ENCODE results near the gene SLC9A9.

SLC9A9 gene

DNA sequence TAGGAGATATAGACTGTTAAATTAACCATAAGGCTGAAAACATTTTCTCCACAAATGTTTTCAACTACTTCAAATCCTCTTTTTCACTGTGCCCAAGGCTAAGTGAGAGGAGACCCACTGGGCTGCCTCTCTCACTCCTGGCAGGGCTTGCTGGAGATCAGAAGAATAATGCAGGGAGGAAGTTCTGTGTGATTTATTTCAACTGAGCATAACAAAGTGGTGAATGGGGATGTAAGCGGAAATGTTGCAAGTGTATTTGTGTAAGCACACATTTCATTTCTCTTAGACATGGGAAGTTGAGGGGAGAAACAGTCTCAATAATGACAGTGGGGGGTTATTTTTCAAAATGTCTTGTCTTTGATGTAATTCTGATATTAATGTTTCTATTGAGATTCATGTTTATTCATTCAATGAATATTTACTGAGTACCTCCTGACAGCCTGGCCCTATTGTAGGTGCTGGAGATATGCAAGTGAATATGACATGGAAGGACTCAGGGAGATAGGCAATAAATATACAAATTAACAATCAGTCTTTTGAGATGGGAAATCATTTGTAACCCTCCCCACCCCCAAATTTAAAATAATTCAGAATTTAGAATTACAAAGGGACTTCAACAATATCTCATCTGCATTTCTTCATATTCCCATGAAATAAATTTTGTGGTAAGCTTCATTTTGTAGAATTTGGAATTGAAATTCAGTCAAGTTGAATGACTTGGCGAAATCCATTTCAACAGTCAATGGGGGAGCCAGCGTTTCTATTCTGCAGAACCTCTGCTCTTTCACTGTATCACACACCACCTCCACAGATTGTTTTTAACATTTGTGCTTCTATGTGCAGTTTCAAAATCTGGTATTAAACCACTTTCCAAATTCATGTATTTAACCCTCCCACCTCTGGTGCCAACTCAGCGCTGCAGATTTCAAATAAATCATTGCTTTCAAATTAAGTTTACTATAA is 247.2 kb downstream of the SLC9A9 start:
- DNase-seq (ENCODE audit: low read depth) = no peak

DNA sequence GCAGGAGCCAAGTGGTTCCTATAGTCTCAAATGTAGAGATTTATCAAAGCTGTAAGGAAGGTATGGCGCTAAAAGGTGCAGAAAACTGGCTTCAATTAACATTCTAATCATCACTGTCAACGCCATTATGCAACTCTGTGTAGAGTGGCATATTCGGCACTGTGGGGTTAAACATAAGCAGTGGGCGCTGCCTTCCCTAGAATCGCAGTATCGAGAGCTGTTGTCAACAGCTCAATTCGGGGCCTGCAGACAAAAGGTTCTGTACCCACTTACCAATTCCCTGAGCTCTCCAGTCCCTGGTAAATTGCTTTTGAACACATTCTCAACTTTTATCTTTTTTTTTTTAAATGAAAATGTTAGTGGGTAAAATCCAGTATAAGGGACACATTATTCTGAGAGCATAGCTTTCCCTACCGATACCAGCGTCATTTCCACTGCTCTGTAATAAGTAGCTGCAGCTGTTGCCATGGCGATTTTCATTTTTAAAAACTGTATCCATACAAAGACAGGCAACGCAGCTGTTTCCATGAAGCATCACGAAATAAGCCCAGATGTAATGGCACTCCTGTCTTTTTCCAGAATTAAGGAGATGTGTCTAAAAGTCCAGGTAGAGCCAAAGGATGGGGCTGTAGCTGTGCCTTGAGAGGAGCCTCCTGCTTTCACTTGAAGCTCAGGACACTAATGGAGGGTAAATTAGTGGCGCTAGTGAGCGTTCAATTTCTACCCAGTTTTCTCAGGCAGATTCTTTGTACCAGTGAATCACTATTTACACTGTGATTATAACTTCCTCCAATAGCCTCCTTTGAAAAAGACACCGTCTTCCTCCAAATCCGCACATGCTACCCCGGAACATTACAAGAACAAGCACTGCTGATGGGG is 250.3 kb downstream of the SLC9A9 start:
- TF ChIP-seq, protein P1, sequence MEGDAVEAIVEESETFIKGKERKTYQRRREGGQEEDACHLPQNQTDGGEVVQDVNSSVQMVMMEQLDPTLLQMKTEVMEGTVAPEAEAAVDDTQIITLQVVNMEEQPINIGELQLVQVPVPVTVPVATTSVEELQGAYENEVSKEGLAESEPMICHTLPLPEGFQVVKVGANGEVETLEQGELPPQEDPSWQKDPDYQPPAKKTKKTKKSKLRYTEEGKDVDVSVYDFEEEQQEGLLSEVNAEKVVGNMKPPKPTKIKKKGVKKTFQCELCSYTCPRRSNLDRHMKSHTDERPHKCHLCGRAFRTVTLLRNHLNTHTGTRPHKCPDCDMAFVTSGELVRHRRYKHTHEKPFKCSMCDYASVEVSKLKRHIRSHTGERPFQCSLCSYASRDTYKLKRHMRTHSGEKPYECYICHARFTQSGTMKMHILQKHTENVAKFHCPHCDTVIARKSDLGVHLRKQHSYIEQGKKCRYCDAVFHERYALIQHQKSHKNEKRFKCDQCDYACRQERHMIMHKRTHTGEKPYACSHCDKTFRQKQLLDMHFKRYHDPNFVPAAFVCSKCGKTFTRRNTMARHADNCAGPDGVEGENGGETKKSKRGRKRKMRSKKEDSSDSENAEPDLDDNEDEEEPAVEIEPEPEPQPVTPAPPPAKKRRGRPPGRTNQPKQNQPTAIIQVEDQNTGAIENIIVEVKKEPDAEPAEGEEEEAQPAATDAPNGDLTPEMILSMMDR (IDR thresholded peaks at IDR 0.05; ENCODE audit: control insufficient read depth, insufficient read depth, low read depth, low read length, missing control alignments) = no peak
- H3K4me3 ChIP-seq (ENCODE audit: control insufficient read depth, low read depth, low read length) = no peak overlapping the region
- no peak for DNase-seq (ENCODE audit: low read depth)

More for the DNA sequence above, 247.2 kb downstream of the SLC9A9 start:
- H3K4me3 ChIP-seq (ENCODE audit: control insufficient read depth, low read depth, low read length) = no peak overlapping the region
- TF ChIP-seq, protein P1 (IDR thresholded peaks at IDR 0.05; ENCODE audit: control insufficient read depth, insufficient read depth, low read depth, low read length, missing control alignments) = no peak

DNA sequence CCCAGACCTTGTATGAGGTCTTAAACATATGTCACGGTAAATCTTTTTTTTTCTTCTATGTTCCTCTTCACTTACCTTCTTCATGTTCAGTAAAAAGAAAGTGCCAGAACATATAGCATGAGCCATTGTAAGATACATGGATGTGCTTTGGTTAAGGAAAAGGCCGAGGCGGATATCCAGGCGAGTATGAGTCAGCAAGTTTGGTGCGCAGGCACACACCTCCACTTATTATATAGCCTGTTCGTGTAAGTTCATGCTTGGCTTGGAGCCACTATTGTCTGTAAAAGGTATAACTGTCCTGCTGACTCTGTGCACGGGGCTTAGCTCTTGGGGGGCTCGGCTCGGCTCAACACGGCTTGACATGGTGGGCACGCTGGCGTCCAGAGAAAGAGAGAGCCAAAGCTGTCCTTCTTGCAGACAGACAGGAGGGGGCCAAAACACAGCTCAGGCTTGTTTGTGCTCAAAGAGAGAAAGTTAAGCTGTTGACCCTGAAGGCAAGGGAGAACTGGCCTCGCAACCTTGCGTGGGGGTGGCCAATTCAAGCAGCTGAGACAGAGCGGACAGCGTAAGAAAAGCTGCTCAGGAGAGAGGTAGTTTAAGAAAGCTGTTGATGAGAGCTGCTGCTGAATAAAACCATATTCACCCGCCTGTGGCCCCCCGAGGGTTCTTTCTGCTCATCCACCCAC is 251.2 kb downstream of the SLC9A9 start:
- TF ChIP-seq, protein P1 (IDR thresholded peaks at IDR 0.05; ENCODE audit: control insufficient read depth, insufficient read depth, low read depth, low read length, missing control alignments) = no peak
- DNase-seq (ENCODE audit: low read depth) = no peak
- no peak overlapping the region for H3K4me3 ChIP-seq (ENCODE audit: control insufficient read depth, low read depth, low read length)

DNA sequence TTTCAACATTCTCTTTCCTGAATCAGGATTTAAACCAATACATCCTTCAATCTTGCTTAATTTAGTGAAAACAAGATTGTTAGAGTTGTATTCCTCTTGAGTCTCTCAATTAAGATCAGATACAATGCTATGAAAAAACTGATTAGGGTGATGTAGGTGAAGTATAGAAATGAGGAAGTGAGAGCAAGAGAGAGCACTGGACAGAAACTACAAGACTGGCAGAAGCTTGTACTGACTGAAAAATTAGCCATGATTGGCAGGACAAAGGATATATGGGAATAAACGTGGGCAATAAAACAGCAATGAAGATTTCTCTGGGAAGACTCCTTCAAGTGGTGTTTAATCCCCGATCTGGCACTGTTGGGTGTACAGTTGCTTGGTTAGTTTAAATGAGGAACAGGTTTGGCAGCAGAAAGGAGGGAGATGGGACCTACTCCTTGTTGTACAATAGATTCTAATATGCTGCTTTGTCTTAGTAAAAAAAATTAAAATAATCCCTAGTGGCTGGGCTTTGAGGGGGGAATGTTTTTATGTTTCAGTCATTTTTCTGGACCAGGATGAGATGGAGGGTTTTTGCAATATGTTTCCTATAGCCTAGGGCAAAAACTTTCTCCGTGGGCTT is 252.7 kb downstream of the SLC9A9 start:
- DNase-seq (ENCODE audit: low read depth) = no peak

DNA sequence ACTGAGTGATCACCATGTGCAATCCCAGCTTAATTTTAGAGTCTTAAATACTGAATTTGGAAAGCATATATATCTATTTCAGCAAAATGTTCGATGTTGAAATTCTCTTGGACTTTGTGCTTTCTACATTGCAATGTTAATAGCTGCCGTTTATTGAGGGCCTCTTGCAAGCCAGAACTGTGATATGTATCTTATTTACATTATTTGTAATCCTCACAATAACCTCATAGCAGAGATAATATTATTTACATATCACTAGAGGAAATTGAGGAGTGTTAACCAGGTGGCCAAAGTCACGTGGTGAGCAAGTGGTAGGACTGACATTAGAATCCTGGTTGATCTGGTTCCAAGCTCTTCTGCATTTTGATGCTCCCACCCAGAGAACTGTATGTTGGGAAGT is 254.1 kb downstream of the SLC9A9 start:
- DNase-seq (ENCODE audit: low read depth) = no peak
- TF ChIP-seq, protein P1 (IDR thresholded peaks at IDR 0.05; ENCODE audit: control insufficient read depth, insufficient read depth, low read depth, low read length, missing control alignments) = no peak
- H3K4me3 ChIP-seq (ENCODE audit: control insufficient read depth, low read depth, low read length) = no peak overlapping the region

More for the DNA sequence above, 252.7 kb downstream of the SLC9A9 start:
- H3K4me3 ChIP-seq (ENCODE audit: control insufficient read depth, low read depth, low read length) = no peak overlapping the region
- TF ChIP-seq, protein P1 (IDR thresholded peaks at IDR 0.05; ENCODE audit: control insufficient read depth, insufficient read depth, low read depth, low read length, missing control alignments) = no peak

All from AG09309 (cell line).